HK-2 (cell line): ENCODE results near the gene ABHD17A.
A peak's percentile ranks its signal among the peaks of the same experiment; 100 is the strongest.

ENCODE experiments used
- DNase-seq: peaks from one replicate; pipeline ENCODE4 v3.0.0-alpha.2; 2018; ENCODE audit not compliant: unreplicated experiment

The ABHD17A gene

GRCh38 chr19:1839658-1840540 is 45.4 kb downstream of the ABHD17A start:
- no peak for DNase-seq

GRCh38 chr19:1837625-1838105 is 47.6 kb downstream of the ABHD17A start:
- peak; percentile 51 for DNase-seq

DNA sequence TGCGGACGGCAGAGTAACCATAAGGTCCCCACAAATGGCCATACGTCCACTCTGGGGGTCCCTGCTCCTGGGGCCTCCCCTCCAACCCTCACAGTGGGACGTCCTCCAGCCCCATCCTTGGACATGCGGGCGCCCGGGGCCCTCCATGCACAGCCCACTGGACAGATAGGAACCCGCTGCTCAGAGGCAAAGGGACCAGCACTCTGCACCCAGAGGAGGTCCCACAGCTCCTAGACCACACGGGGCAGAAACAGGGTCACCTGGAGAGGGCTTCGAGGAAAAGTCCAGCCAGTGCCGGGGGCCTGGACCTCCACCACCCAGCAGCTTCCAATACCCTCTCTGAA is 48.1 kb downstream of the ABHD17A start:
- DNase-seq: no peak

DNA sequence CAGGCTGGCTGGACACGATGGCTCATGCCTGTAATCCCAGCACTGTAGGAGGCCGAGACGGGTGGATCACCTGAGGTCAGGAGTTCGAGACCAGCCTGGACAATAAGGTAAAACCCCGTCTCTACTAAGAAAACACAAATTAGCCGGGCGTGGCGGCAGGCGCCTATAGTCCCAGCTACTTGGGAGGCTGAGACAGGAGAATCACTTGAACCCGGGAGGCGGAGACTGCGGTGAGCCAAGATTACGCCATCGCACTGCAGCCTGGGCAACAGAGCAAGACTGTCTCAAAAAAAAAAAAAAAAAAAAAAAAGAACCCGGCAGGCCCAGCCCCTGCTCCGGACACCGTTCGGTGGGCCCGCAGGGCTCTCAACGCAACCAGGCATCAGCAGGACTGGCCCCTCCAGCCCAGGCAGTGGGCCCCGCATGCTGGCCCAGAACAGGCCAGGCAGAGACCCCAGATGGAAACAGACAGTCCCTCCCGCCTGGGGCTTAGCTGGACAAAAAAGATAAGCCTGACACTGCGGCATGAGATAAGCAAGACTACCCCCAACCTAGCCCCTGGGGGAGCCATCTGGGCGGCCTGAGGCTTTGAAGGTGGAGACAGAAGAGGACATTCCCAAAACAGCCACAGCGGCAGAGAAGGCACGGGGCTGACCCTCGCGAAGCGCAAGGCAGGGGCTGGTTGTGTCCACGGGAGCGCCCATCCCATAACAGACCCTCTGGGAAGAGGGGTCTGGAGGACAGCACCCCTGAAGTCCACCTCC is 48.7 kb downstream of the ABHD17A start:
- DNase-seq: no peak

DNA sequence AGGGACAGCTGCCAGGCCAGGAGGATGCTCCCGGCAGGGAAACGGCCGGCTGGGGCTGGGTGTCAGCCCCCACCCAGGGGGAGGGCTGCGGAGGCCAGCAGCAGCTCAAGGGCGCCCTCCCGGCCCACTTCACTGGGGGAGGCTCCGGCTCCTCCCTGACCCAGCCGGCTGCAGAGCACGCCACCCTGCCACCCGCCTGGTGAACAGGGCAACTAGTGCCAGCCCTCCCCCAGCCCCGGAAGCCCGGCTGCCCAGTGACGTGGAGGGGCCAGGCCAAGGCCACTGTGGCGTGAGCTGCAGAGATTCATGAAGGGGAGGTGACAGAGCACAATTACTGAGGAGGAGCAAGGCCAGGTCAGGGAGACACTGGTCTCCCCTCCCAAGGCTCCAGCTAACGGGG is 51.8 kb downstream of the ABHD17A start:
- no peak for DNase-seq

GRCh38 chr19:1832046-1832663 is 53.1 kb downstream of the ABHD17A start:
- no peak for DNase-seq

DNA sequence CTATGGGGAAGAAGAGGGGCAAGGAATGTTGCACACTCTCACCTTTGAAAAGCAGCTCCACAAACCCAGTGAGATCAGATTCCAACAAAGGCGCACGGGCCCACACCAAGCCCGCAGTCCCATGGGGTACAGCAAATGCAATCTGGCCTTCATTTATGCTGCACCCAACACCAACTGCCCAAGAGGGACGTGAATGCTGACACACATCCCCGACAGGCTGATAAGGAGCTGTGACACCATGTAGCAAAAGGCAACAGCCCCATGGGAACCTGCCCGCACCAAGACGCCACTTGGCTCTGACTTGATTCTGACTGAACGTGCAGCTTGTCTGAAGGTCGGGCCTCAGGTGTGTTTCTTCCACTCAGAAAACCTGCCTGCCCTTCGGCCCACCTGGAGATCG is 54.3 kb downstream of the ABHD17A start:
- no peak for DNase-seq

DNA sequence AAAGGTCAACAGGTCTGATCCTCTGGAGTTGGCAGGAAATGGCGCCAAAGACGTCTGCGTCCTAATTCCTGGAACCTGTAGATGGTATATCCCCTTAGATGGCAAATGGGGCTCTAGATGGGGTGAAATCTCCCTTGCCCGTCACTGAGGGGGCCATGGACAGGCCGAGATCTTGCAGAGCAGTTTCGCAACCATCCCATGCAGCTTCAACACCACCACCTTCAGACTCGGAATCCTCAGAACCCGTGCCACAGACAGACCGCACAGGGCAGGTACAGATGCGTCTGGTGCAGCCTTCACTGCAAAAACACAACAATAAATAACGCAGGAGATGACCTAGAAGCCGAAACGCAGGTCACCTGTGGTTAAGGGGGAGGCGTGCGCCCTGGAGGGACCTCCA is 54.7 kb downstream of the ABHD17A start:
- DNase-seq: no peak

GRCh38 chr19:1829958-1830357 is 55.3 kb downstream of the ABHD17A start:
- DNase-seq: no peak

DNA sequence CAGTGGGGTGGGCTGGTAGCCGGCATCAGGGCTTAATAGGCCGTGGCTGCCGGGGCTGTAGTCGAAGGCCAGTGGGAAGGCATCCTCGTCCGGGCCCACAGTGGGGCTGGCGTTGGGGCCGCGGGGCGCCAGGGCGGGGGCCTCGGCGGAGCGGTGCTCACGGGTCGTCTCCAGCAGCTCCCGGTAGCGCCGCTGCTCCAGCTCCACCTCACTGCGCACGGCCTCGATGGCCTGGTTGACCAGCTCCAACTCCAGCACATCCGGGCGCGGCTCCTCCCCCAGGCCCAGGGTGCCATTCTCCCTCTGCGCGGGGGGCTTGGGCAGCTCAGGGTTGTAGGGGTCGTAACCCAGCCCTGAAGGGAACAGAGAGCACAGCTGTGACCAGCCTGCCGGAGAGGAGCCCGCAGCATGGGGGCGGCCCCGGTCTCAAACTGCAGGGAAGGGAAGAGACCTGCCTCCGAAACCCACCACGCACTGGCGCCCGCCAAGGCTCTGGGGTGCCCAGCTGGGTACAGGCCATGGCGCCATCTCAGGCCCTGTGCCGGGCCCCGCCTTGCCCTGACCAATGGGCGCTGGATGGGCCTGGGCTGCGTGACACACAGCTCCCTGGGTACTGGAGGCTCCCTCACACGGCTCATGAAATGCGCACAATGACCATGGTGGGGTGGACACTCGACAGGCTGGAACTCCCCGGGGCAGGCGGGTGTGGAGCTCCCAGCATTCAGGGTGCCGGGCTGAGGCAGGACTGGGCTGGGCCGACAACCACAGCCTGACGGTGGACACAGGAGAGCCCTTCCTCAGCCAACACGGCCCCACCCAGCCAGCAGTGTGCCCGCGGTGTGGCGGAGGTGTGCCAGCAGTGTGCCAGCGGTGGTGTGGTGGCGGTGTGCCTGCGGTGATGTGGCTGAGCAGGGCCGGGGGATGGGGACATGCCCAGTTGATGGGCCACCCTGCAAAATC is 56.7 kb downstream of the ABHD17A start:
- no peak for DNase-seq

GRCh38 chr19:1827566-1828278 is 57.6 kb downstream of the ABHD17A start:
- DNase-seq: no peak
